IPS-NIHi11 (cell line): ENCODE results near the gene TACC3.

Experiments used
- DNase-seq: peaks from one replicate; pipeline ENCODE4 v3.0.0; 2012; ENCODE audit warnings: mixed read lengths, low spot score

The TACC3 gene

GRCh38 chr4:1760521-1761071 lies 39.3 kb downstream of the TACC3 start:
- DNase-seq = no peak

GRCh38 chr4:1761130-1761689 lies 39.9 kb downstream of the TACC3 start:
- DNase-seq = no peak

GRCh38 chr4:1762264-1763010 lies 41.1 kb downstream of the TACC3 start:
- no peak for DNase-seq

GRCh38 chr4:1763070-1763549 lies 41.8 kb downstream of the TACC3 start:
- DNase-seq = no peak

GRCh38 chr4:1763550-1764080 lies 42.3 kb downstream of the TACC3 start:
- peak; percentile 67 for DNase-seq

- no peak for DNase-seq
Observed at GRCh38 chr4:1764670-1765069, 43.3 kb downstream of the TACC3 start.

- no peak for DNase-seq
Observed at GRCh38 chr4:1765409-1766072, 44.2 kb downstream of the TACC3 start.

- DNase-seq = peak; percentile 61
Observed at GRCh38 chr4:1766106-1767060, 45.1 kb downstream of the TACC3 start.

GRCh38 chr4:1767061-1767769 lies 45.9 kb downstream of the TACC3 start:
- peak; percentile 79 for DNase-seq

- peak; percentile 90 for DNase-seq
Observed at GRCh38 chr4:1767770-1768366, 46.5 kb downstream of the TACC3 start.

- no peak for DNase-seq
Observed at GRCh38 chr4:1768367-1769034, 47.2 kb downstream of the TACC3 start.

GRCh38 chr4:1769692-1770091 lies 48.4 kb downstream of the TACC3 start:
- DNase-seq = no peak

- no peak for DNase-seq
Observed at GRCh38 chr4:1770245-1770644, 48.9 kb downstream of the TACC3 start.

GRCh38 chr4:1770791-1771231 lies 49.5 kb downstream of the TACC3 start:
- DNase-seq = no peak

GRCh38 chr4:1771555-1772305 lies 50.4 kb downstream of the TACC3 start:
- no peak for DNase-seq

GRCh38 chr4:1772853-1773538 lies 51.7 kb downstream of the TACC3 start:
- no peak for DNase-seq

- no peak for DNase-seq
Observed at GRCh38 chr4:1773754-1774153, 52.4 kb downstream of the TACC3 start.

- DNase-seq = no peak
Observed at GRCh38 chr4:1775731-1776500, 54.6 kb downstream of the TACC3 start.
